NB4 (cell line): ENCODE results near the gene ITGB8.
"Not testable (repeated sequence)": the region's sequence is repeated elsewhere in the genome, so short reads cannot be mapped to it uniquely, and the experiment has no call there.

Experiments
- DNase-seq: peaks from one replicate; pipeline ENCODE4 v3.0.0; 2010; ENCODE audit warnings: low read depth
- H3K4me3 ChIP-seq: one replicate; pipeline ENCODE4 v1.5.1; 2011; ENCODE audit warnings: mild to moderate bottlenecking, low read depth, low read length, moderate library complexity
- CTCF ChIP-seq: IDR thresholded peaks from one replicate; pipeline ENCODE4 v1.5.1; 2012; ENCODE audit warnings: low read depth, low read length
- MAX ChIP-seq: IDR thresholded peaks from 2 replicates; pipeline ENCODE4 v1.6.1; 2011; ENCODE audit warnings: low read depth, low read length
- MYC ChIP-seq: IDR thresholded peaks from 2 replicates; pipeline ENCODE4 v1.6.1; 2011; ENCODE audit warnings: low read depth, low read length
- POLR2A ChIP-seq: IDR thresholded peaks from 2 replicates; pipeline ENCODE4 v1.6.1; 2011; ENCODE audit warnings: mild to moderate bottlenecking; ENCODE audit not compliant: insufficient read length; ENCODE audit errors: extremely low read depth

Gene ITGB8

GRCh38 chr7:20299145-20299544, 31.6 kb upstream of the ITGB8 start:
- DNase-seq: no peak
- TF ChIP-seq POLR2A (no peak), MYC (no peak), MAX (no peak), CTCF (no peak)
- H3K4me3 ChIP-seq: no peak overlapping the region

- TF ChIP-seq CTCF (no peak), MAX (no peak), POLR2A (no peak), MYC (no peak)
- no peak overlapping the region for H3K4me3 ChIP-seq
- peak; percentile 57 for DNase-seq
Measured at GRCh38 chr7:20299647-20300312, 30.9 kb upstream of the ITGB8 start.

- TF ChIP-seq MAX (no peak), POLR2A (no peak), MYC (no peak), CTCF (no peak)
- DNase-seq: peak; percentile 67
- no peak overlapping the region for H3K4me3 ChIP-seq
Measured at GRCh38 chr7:20301311-20301939, 29.3 kb upstream of the ITGB8 start.

- not testable (repeated sequence) for H3K4me3 ChIP-seq, DNase-seq
Measured at GRCh38 chr7:20302300-20302699, 28.4 kb upstream of the ITGB8 start.

GRCh38 chr7:20302891-20303290, 27.8 kb upstream of the ITGB8 start:
- no peak for DNase-seq
- no peak overlapping the region for H3K4me3 ChIP-seq
- no peak for TF ChIP-seq CTCF
- no peak for TF ChIP-seq MYC
- no peak for TF ChIP-seq MAX
- TF ChIP-seq POLR2A: no peak

GRCh38 chr7:20304366-20304765, 26.3 kb upstream of the ITGB8 start:
- TF ChIP-seq CTCF: no peak
- TF ChIP-seq MAX: no peak
- TF ChIP-seq POLR2A: no peak
- no peak for TF ChIP-seq MYC
- no peak overlapping the region for H3K4me3 ChIP-seq
- DNase-seq: no peak
